NCI-H2081 (cell line): ENCODE results near the gene CPLX4.
"Not testable (repeated sequence)": the region's sequence is repeated elsewhere in the genome, so short reads cannot be mapped to it uniquely, and the experiment has no call there.

Experiments
- DNase-seq, 2 experiments: peaks; one replicate each; lab custom pipeline; 2025; lab: John Stamatoyannopoulos, UW

The CPLX4 gene

GRCh38 chr18:59269563-59270119, 48.8 kb downstream of the CPLX4 start:
- no peak for DNase-seq

GRCh38 chr18:59268721-59269562, 49.5 kb downstream of the CPLX4 start:
- peak in 1 of 2 experiments; percentile 10 for DNase-seq

GRCh38 chr18:59268127-59268720, 50.2 kb downstream of the CPLX4 start:
- DNase-seq = no peak

GRCh38 chr18:59267503-59268126, 50.8 kb downstream of the CPLX4 start:
- no peak for DNase-seq

- DNase-seq = no peak
Measured at GRCh38 chr18:59266886-59267502, 51.5 kb downstream of the CPLX4 start.

- DNase-seq = no peak
Measured at GRCh38 chr18:59266459-59266858, 52.0 kb downstream of the CPLX4 start.

GRCh38 chr18:59265974-59266369, 52.5 kb downstream of the CPLX4 start:
- no peak for DNase-seq

- DNase-seq = peak; percentile 64 to 72
Measured at GRCh38 chr18:59265246-59265973, 53.0 kb downstream of the CPLX4 start.

- DNase-seq = no peak
Measured at GRCh38 chr18:59264651-59265245, 53.7 kb downstream of the CPLX4 start.

GRCh38 chr18:59264121-59264571, 54.3 kb downstream of the CPLX4 start:
- DNase-seq = no peak

GRCh38 chr18:59263661-59264060, 54.8 kb downstream of the CPLX4 start:
- no peak for DNase-seq

GRCh38 chr18:59262243-59262642, 56.2 kb downstream of the CPLX4 start:
- DNase-seq = not testable (repeated sequence)

GRCh38 chr18:59261842-59262241, 56.6 kb downstream of the CPLX4 start:
- not testable (repeated sequence) for DNase-seq

- DNase-seq = not testable (repeated sequence)
Measured at GRCh38 chr18:59255491-59255890, 63.0 kb downstream of the CPLX4 start.

- DNase-seq = peak; percentile 71 to 80
Measured at GRCh38 chr18:59249199-59249774, 69.2 kb downstream of the CPLX4 start.

- DNase-seq = no peak
Measured at GRCh38 chr18:59246796-59247195, 71.7 kb downstream of the CPLX4 start.
